ENCODE results near the gene RNF115.

Gene RNF115

GRCh38 chr1:145692785-145693443, 131.0 kb downstream of the RNF115 start:
- DNase-seq, result no peak

GRCh38 chr1:145690587-145691558, 133.0 kb downstream of the RNF115 start:
- DNase-seq, result no peak

GRCh38 chr1:145689922-145690321, 134.0 kb downstream of the RNF115 start:
- no peak for DNase-seq

- DNase-seq, result no peak
These were observed 135.0 kb downstream of the RNF115 start for GRCh38 chr1:145688924-145689323.

All from NCI-H1694 treated with DMSO at 0.1 percent for 48 hours (cell line).